Neural cell (in vitro differentiated cells): ENCODE data around the gene KL. TPM values are rescaled to one million over a fixed set of nuclear protein-coding genes. Genes with fewer than 3 reads are reported as not detected.

ENCODE experiments used
- H2AFZ ChIP-seq: fragments of 200-600, 300-800 bp; sonication (generic), shearing (Covaris generic); 2 replicates; pipeline ENCODE4 v1.6.0; 2014; ENCODE audit warnings: low read depth, mild to moderate bottlenecking, antibody characterized with exemption, low read length, moderate library complexity
- H3F3A ChIP-seq: fragments of 200-600 bp; shearing (Covaris generic); 2 replicates; pipeline ENCODE4 v1.6.1; 2016; ENCODE audit warnings: mild to moderate bottlenecking, moderate library complexity, mixed read lengths, antibody characterized with exemption, low read length; ENCODE audit not compliant: insufficient read depth, poor library complexity, severe bottlenecking
- H3K27ac ChIP-seq: fragments of 200-600, 300-800 bp; sonication (generic), shearing (Covaris generic); 2 replicates; pipeline ENCODE4 v1.5.1; 2014; ENCODE audit warnings: mild to moderate bottlenecking, low read length, moderate library complexity
- H3K27me3 ChIP-seq: fragments of 300-800, 200-600 bp; sonication (generic), shearing (Covaris generic); 2 replicates; pipeline ENCODE4 v1.6.0; 2014; ENCODE audit warnings: mild to moderate bottlenecking, low read depth, low read length, moderate library complexity; ENCODE audit not compliant: insufficient read depth
- H3K36me3 ChIP-seq: fragments of 300-800, 200-600 bp; sonication (generic), shearing (Covaris generic); 2 replicates; pipeline ENCODE4 v1.5.1; 2014; ENCODE audit warnings: mild to moderate bottlenecking, antibody characterized with exemption, low read length, moderate library complexity; ENCODE audit not compliant: insufficient read depth
- H3K4me2 ChIP-seq: fragments of 300-800, 200-600 bp; sonication (generic), shearing (Covaris generic); 2 replicates; pipeline ENCODE4 v1.6.0; 2014; ENCODE audit warnings: mild to moderate bottlenecking, low read length
- H3K4me3 ChIP-seq: fragments of 300-800, 200-600 bp; sonication (generic), shearing (Covaris generic); 2 replicates; pipeline ENCODE4 v1.5.1; 2014; ENCODE audit warnings: mild to moderate bottlenecking, low read length, moderate library complexity
- H3K79me2 ChIP-seq: fragments of 200-600 bp; shearing (Covaris generic); replicated peaks from 2 replicates; pipeline ENCODE4 v1.6.0; 2014; ENCODE audit warnings: mild to moderate bottlenecking, low read length, moderate library complexity; ENCODE audit not compliant: insufficient read depth
- H3K9ac ChIP-seq: fragments of 300-800, 200-600 bp; sonication (generic), shearing (Covaris generic); 2 replicates; pipeline ENCODE4 v1.6.1; 2016; ENCODE audit warnings: mild to moderate bottlenecking, low read length, mixed read lengths
- H3K9me2 ChIP-seq: fragments of 200-600 bp; shearing (Covaris generic); 2 replicates; pipeline ENCODE4 v1.6.1; 2016; ENCODE audit warnings: mild to moderate bottlenecking, low read length, mixed read lengths; ENCODE audit not compliant: insufficient read depth
- H3K9me3 ChIP-seq: fragments of 200-600, 300-800 bp; sonication (generic), shearing (Covaris generic); 2 replicates; pipeline ENCODE4 v1.6.1; 2016; ENCODE audit warnings: mild to moderate bottlenecking, mixed run types, low read length, moderate library complexity, mixed read lengths
- H4K20me1 ChIP-seq: fragments of 200-600 bp; shearing (Covaris generic); 2 replicates; pipeline ENCODE4 v1.6.1; 2016; ENCODE audit warnings: mild to moderate bottlenecking, mixed run types; ENCODE audit not compliant: insufficient read depth
- CTCF ChIP-seq: fragments of 450-650 bp; IDR thresholded peaks from 2 replicates; pipeline ENCODE4 v1.5.1; 2014; ENCODE audit warnings: antibody characterized with exemption, mild to moderate bottlenecking, moderate library complexity; ENCODE audit not compliant: poor library complexity, severe bottlenecking
- EP300 ChIP-seq: fragments of 450-650 bp; conservative IDR thresholded peaks from 2 replicates; pipeline ENCODE4 v1.6.1; 2014; ENCODE audit warnings: antibody characterized with exemption, mild to moderate bottlenecking, moderate library complexity; ENCODE audit not compliant: poor library complexity, severe bottlenecking
- EZH2 ChIP-seq: fragments of 200-600, 300-800 bp; shearing (Covaris generic), sonication (generic); IDR thresholded peaks from 2 replicates; pipeline ENCODE4 v1.6.1; 2014; ENCODE audit warnings: antibody characterized with exemption, low read length, borderline replicate concordance, mild to moderate bottlenecking; ENCODE audit not compliant: insufficient read depth, poor library complexity, severe bottlenecking
- MXI1 ChIP-seq: fragments of 450-650 bp; conservative IDR thresholded peaks from 2 replicates; pipeline ENCODE4 v1.6.1; 2014; ENCODE audit warnings: antibody characterized with exemption, mild to moderate bottlenecking; ENCODE audit not compliant: poor library complexity, severe bottlenecking
- POLR2AphosphoS5 ChIP-seq: IDR thresholded peaks from 2 replicates; pipeline ENCODE4 v1.6.1; 2012
- RAD21 ChIP-seq: fragments of 450-650 bp; conservative IDR thresholded peaks from 2 replicates; pipeline ENCODE4 v1.6.1; 2014; ENCODE audit warnings: antibody characterized with exemption, mild to moderate bottlenecking, moderate library complexity
- REST ChIP-seq: IDR thresholded peaks from 2 replicates; pipeline ENCODE4 v1.6.1; 2012; ENCODE audit warnings: borderline replicate concordance
- SMC3 ChIP-seq: fragments of 450-650 bp; conservative IDR thresholded peaks from 2 replicates; pipeline ENCODE4 v1.6.1; 2014; ENCODE audit warnings: antibody characterized with exemption, mild to moderate bottlenecking, moderate library complexity; ENCODE audit not compliant: poor library complexity
- TAF1 ChIP-seq: IDR thresholded peaks from 2 replicates; pipeline ENCODE4 v1.6.1; 2012; ENCODE audit warnings: low read depth
- polyA plus RNA-seq: library from polyadenylated mRNA; depleted of rRNA; stranded (reverse); fragments of >200 nt; gene quantifications from 2 replicates; pipeline ENCODE4 v1.2.3, GENCODE V29; 2014

Gene KL
- polyA plus RNA-seq, 1 donor from 2014 or later, result 0.09 TPM

- Histone ChIP-seq H3K4me3 (no peak overlapping the region), H3F3A (no peaks in the 10 kb centered on the region), H3K79me2 (no peaks in the 10 kb centered on the region), H3K9me2 (no peaks in the 10 kb centered on the region), H4K20me1 (no peaks in the 10 kb centered on the region), H3K27ac (no peak overlapping the region), H3K4me2 (no peak overlapping the region), H3K27me3 (no peaks in the 10 kb centered on the region), H3K9me3 (no peaks in the 10 kb centered on the region), H2AFZ (no peak overlapping the region), H3K36me3 (no peaks in the 10 kb centered on the region), H3K9ac (no peak overlapping the region)
- TF ChIP-seq MXI1 (no peak), POLR2AphosphoS5 (no peak), RAD21 (no peak), SMC3 (no peak), CTCF (no peak), TAF1 (no peak), REST (no peak), EZH2 (no peak), EP300 (no peak)
These were observed 10.4 kb downstream of the KL start for GRCh38 chr13:33026489-33027152.

GRCh38 chr13:33028620-33029019 is 12.4 kb downstream of the KL start:
- Histone ChIP-seq H3K9me2 (no peaks in the 10 kb centered on the region), H3K79me2 (no peaks in the 10 kb centered on the region), H4K20me1 (no peaks in the 10 kb centered on the region), H3K9me3 (no peaks in the 10 kb centered on the region), H2AFZ (no peak overlapping the region), H3K9ac (no peak overlapping the region), H3K4me3 (no peak overlapping the region), H3K27me3 (no peaks in the 10 kb centered on the region), H3K27ac (no peak overlapping the region), H3K36me3 (no peaks in the 10 kb centered on the region), H3K4me2 (no peak overlapping the region), H3F3A (no peaks in the 10 kb centered on the region)
- TF ChIP-seq POLR2AphosphoS5 (no peak), SMC3 (no peak), TAF1 (no peak), RAD21 (no peak), EP300 (no peak)
